NCI-H446 (cell line): Measurements from ENCODE around the gene ZNF76.

Experiments used
- DNase-seq, 2 experiments: peaks; one replicate each; lab custom pipeline; 2025; lab: John Stamatoyannopoulos, UW

The ZNF76 gene

GRCh38 chr6:35259194-35259947 is at the start of gene ZNF76:
Gene ZNF76 (plus strand): TSS chr6:35259735. CDS start chr6:35281152, 21,417 bp downstream.
- DNase-seq = peak; percentile 96 to 98

DNA sequence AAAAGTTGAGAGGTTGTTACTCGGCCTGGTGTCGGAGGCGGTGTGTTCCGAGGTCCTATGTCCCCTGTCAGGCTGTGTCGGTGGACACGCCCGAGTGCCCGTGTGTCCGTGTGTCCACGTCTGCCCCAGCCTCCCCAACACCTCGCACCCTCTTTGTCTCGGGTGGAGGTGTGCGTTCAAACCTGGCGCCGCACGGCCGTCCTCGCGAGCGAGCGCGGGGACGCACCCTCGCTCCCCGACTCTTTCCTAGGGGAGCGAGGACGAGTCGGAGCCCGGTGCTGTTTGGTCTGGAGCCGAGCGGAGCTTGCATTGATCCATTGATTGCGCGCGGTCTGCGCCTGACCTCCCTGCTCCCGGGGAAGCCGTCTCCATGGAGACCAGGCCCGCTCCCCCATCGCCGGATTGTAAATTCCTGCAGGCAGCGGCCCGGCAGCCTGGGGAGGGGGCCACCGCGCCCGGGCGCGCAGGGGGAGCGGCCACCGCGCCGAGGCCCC is 46.2 kb upstream of the ZNF76 start:
- no peak for DNase-seq

- DNase-seq = no peak
Observed at GRCh38 chr6:35213824-35214756, 45.4 kb upstream of the ZNF76 start, which contains the start of gene SCUBE3. Gene SCUBE3 (plus strand): TSS chr6:35213956. CDS start chr6:35214419, 463 bp downstream.

DNA sequence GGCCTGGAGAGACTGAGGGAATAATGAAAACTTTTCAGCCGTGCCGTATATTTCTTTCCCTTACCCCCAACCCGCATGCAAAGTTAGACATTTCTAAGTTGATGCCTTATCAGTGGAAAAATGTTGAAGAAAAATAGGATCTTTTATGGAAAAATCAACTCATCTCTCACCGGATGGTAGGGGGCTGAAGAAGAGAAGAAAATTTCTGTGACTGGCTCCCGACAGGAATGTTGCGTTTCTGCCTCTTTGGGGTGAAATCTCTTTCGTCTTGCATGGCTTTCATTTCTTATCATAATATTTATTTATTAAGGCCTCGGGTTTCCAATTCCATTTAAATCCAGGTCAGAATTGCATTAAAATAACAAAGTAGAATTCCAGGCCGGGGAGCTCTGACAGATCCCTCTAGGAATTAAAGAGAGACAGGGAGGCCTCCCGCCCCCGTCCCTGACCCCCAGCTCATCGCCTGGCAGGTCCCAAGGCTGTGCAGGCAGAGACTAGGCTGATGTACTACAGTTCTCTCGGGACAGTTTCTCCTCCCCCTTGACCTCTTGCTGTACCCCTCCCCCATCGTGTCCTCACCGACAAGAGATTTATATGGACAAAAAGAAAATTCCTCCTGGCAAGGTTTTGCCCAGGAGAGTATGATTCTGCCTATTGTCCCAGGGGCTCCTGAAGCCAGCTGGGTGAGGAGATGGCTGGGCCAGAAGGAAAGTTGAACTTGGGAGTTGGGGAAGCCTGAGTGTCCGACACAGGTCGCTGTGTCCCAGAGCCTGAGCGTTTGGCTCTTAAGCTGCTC is 44.5 kb upstream of the ZNF76 start:
- DNase-seq = no peak

- DNase-seq = no peak
Observed at GRCh38 chr6:35215665-35216411, 43.7 kb upstream of the ZNF76 start.

DNA sequence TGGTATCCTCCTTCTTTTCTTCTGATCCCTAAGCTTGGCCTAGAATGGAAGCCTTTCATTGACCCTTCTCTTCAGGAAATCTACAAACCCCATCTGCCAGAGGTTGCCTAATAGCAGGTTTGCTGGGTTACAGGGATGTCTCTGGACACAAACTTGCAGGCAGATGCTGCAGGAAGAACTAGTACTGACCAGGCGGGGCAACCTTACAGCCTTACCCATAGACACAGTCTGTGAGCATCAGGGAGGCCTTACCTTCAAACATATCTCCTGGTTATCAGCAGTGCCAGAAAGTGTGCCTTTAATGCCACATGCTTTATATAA is 43.2 kb upstream of the ZNF76 start:
- no peak for DNase-seq

- no peak for DNase-seq
Observed at GRCh38 chr6:35216851-35217811, 42.4 kb upstream of the ZNF76 start.

DNA sequence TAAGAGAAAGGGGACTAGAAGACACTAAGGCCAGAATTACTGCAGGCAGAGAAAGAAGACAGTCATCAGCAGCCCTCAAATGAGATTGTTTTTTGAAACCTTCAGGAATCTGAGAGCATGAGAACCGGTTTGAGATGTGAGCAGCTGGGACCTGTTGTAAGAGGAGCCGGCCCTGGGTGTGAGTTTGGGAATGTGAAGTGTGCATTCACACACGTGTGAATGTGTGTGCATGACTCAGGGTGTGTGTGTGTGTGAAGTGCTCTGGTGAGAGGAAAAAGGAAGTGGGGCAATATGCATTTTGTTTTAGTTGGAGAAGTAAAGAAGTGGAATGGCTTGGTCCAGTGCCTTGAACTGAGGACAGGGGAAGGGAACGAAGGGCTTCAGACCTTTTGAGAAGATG is 41.5 kb upstream of the ZNF76 start:
- no peak for DNase-seq

GRCh38 chr6:35218456-35218855 is 41.1 kb upstream of the ZNF76 start:
- no peak for DNase-seq

GRCh38 chr6:35219683-35220326 is 39.7 kb upstream of the ZNF76 start:
- DNase-seq = no peak

DNA sequence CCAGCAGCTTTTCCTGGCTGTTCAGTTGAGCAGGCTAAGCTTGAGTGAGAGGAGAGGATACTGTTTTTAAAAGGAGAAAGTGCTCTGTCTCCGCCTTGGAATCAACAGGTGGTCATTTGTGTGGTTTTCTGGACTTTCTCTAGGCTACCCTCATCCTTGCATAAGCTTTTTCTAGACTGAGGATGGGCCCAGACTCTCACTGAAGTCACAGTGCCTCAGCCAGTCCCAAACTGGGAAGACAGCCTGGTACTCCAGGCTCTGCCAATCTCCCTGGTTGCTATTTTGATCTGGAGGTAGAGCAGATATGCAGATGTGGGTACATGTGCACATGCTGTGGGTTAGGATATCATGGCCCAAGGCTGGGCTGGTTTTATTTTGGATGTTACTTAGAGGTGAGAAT is 38.8 kb upstream of the ZNF76 start:
- DNase-seq = no peak

GRCh38 chr6:35223396-35223795 is 36.1 kb upstream of the ZNF76 start:
- DNase-seq = no peak

- no peak for DNase-seq
Observed at GRCh38 chr6:35224720-35225119, 34.8 kb upstream of the ZNF76 start.

DNA sequence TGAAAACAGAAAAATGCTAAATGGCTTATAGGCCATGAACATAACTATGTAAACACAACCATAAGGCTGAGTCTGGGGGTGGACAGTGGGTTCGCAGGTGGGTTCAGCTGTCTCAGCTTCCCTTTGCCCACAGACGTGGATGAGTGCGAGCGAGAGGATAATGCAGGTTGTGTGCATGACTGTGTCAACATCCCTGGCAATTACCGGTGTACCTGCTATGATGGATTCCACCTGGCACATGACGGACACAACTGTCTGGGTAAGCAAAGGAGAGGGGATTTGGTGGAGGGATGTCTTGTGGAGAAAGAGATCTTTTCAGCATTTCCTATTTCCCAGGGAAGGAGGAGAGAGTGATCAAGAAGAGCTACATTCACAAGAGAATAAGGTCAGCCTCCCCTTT is 31.1 kb upstream of the ZNF76 start:
- no peak for DNase-seq

- no peak for DNase-seq
Observed at GRCh38 chr6:35229304-35229703, 30.2 kb upstream of the ZNF76 start.

- no peak for DNase-seq
Observed at GRCh38 chr6:35230498-35230897, 29.0 kb upstream of the ZNF76 start.

GRCh38 chr6:35230950-35231349 is 28.6 kb upstream of the ZNF76 start:
- no peak for DNase-seq

DNA sequence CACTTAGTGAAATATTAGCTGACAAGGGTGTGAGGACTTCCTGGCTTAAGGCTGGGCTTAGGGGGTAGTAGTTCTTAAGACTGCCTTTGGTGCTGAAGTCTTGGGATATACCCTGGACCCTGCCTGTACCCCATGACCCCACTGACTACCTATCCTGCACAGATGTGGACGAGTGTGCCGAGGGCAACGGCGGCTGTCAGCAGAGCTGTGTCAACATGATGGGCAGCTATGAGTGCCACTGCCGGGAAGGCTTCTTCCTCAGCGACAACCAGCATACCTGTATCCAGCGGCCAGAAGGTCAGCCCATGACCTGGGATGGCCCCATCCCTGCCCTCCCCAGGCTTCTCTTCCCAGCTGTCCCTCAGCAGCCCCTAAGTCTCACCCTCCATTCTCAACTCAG is 28.0 kb upstream of the ZNF76 start:
- no peak for DNase-seq

DNA sequence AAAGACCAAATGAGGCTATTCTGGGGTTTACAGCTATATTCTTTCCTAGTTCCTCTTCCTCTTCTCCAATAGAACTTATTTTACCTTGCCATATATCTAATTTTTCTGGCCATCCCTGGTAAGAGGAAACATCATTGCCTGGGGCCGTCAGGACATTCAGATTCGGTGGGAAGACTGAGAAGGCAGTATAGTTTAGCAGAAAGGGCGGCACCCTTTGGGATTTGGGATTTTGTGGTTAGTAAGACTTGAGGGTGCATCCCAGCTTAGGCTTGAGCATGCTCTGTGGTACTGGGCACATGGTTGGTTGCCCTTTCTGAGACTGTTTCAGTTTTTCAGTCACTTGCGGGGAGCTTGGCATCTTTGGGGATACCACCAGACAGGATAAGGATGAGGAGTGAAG is 24.6 kb upstream of the ZNF76 start:
- DNase-seq = no peak

GRCh38 chr6:35236223-35236622 is 23.3 kb upstream of the ZNF76 start:
- DNase-seq = no peak
